Tibial artery (tissue), 4 donors: ENCODE data around the gene UBL5.
"Not testable (repeated sequence)": the region's sequence is repeated elsewhere in the genome, so short reads cannot be mapped to it uniquely, and the experiment has no call there.

Experiments used
- DNase-seq, 2 donors: peaks; one replicate each; pipeline ENCODE4 v3.0.0-alpha.2; 2019
- H3K27ac ChIP-seq, 2 donors: fragments of 200-600 bp; sonication (generic) in 1 of 2; 1 replicate in 1 of 2; 2 replicates in 1 of 2; pipeline ENCODE4 v1.5.1; 2018 to 2019; ENCODE audit warnings: mild to moderate bottlenecking in 1 of 2
- H3K27me3 ChIP-seq, 2 donors: fragments of 200-600 bp; sonication (generic) in 1 of 2; one replicate each; pipeline versions ENCODE4 v1.5.1 to v1.6.0; 2016 to 2019
- H3K36me3 ChIP-seq, 3 donors: fragments of 200-600 bp; sonication (generic) in 2 of 3; one replicate each; pipeline ENCODE4 v1.5.1; 2016 to 2019; ENCODE audit warnings: mild to moderate bottlenecking in 2 of 3
- H3K4me1 ChIP-seq, 4 donors: fragments of 200-600 bp; sonication (generic) in 2 of 4; 1 replicate in 3 of 4; 2 replicates in 1 of 4; pipeline ENCODE4 v1.5.1; 2016 to 2019
- H3K4me3 ChIP-seq, 2 donors: fragments of 200-600 bp; sonication (generic) in 1 of 2; 1 replicate in 1 of 2; 2 replicates in 1 of 2; pipeline ENCODE4 v1.5.1; 2018 to 2019; ENCODE audit warnings: mild to moderate bottlenecking in 2 of 2
- H3K9me3 ChIP-seq, 3 donors: fragments of 200-600 bp; sonication (generic) in 1 of 3; one replicate each; pipeline ENCODE4 v1.5.1; 2016 to 2019
- intact Hi-C: fragments of 100-400 bp; cut with DNase I; formaldehyde crosslinking; loops from one replicate; pipeline ENCODE4 v1.15.0; 2023; ENCODE audit warnings: low total_unique reads
- TF ChIP-seq, protein P1 (sequence below), 2 experiments: fragments of 200-600 bp in 1 of 2; fragments of 450-650 bp in 1 of 2; IDR thresholded peaks; one replicate each; pipeline ENCODE4 v1.5.1; 2017 to 2019; ENCODE audit warnings: antibody characterized with exemption in 2 of 2, mild to moderate bottlenecking in 1 of 2, moderate library complexity in 1 of 2

Gene UBL5

DNA sequence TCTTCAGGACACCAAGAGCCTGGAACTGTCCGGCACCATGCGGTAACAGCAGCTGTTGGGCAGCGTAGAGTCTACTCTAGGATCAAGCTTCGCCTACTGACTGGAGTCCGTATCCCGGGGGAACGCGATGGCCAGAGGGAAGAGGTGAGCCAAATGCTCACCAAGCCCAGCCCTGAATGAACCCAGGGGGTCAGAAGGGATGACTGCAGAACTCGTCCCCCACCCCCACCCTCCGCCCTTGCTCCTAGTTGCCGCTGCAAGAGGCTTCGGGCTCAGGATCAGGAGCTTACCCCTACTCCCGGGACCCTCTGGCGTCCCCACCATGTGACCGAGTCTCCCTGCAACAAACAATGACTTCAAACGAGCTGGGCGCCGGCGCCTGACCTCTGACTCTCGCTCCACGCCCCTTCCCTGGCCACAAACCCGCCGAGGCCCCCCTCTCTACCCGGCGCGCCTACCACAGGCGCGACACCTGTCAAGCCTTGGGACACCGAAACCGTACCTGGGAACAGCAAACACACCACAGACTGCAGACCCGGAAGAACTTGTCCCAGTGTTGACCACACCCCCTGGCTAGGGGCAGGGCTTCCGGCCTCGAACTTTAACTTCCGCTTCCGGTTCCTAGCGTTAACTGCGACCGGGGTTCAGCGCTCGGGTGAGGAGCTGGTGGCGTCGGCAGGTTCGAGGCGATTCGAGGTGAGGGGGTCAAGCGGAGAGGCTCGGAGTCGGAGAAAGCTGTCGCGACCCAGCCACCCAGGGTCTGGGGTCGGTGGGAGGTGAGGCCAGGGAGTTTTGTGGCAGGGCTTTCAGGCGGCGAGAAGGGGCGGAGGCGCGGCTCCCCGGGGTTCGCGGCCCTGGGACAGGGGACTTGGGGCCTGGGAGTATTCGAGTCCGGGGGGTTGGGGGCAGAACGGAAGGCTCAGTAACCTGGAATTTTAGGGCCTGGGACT is at the start of gene UBL5:
Gene UBL5, plus strand, starts transcription at position 630 of the 950 bp plus-strand sequence. CDS start 420 bp downstream, outside the sequence.
- intact Hi-C loops: no loop called here
- Histone ChIP-seq H3K36me3 (peaks cover 0 to 33% (median 13%) of the 10 kb centered on the region in 3 donors), H3K4me1 (peaks cover 0 to 29% (median 25%) of the 10 kb centered on the region in 4 donors), H3K4me3 (peak within 1 kb of the TSS; percentile 77 to 95), H3K27ac (peak within 1 kb of the TSS; percentile 85 to 88), H3K9me3 (no peaks in the 10 kb centered on the region), H3K27me3 (no peaks in the 10 kb centered on the region)
- TF ChIP-seq, protein P1, sequence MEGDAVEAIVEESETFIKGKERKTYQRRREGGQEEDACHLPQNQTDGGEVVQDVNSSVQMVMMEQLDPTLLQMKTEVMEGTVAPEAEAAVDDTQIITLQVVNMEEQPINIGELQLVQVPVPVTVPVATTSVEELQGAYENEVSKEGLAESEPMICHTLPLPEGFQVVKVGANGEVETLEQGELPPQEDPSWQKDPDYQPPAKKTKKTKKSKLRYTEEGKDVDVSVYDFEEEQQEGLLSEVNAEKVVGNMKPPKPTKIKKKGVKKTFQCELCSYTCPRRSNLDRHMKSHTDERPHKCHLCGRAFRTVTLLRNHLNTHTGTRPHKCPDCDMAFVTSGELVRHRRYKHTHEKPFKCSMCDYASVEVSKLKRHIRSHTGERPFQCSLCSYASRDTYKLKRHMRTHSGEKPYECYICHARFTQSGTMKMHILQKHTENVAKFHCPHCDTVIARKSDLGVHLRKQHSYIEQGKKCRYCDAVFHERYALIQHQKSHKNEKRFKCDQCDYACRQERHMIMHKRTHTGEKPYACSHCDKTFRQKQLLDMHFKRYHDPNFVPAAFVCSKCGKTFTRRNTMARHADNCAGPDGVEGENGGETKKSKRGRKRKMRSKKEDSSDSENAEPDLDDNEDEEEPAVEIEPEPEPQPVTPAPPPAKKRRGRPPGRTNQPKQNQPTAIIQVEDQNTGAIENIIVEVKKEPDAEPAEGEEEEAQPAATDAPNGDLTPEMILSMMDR (IDR thresholded peaks at IDR 0.05): no peak
- DNase-seq: peak; percentile 88 to 92

DNA sequence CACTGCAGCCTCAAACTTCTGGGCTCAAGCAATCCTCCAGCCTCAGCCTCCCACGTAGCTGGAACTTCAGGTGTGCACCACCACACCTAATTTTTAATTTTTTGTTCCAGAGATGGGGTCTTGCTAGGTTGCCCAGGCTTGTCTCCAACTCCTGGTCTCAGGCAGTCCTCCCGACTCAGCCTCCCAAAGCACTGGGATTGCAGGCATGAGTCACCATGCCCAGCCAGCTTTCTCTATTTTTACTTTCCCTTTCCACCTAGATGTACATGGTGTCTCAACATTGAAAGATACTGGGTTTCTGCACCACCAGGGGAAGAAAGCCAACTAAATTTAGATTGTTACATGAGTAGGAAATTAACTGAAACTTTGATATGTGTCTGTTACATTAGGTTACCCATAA is 45.4 kb upstream of the UBL5 start:
- Histone ChIP-seq H3K9me3 (peaks cover 0 to 4% (median 0%) of the 10 kb centered on the region in 3 donors), H3K4me3 (no peak overlapping the region), H3K27ac (no peak overlapping the region), H3K36me3 (peaks cover 0 to 9% (median 0%) of the 10 kb centered on the region in 3 donors), H3K27me3 (no peaks in the 10 kb centered on the region), H3K4me1 (peaks cover 0 to 18% (median 8%) of the 10 kb centered on the region in 4 donors)
- TF ChIP-seq, protein P1 (IDR thresholded peaks at IDR 0.05): no peak
- intact Hi-C loops: loop anchor here (10.0 kb wide), 1 partner anchor 198 kb away; the partner anchor contains the start of gene ZNF121
- no peak for DNase-seq

DNA sequence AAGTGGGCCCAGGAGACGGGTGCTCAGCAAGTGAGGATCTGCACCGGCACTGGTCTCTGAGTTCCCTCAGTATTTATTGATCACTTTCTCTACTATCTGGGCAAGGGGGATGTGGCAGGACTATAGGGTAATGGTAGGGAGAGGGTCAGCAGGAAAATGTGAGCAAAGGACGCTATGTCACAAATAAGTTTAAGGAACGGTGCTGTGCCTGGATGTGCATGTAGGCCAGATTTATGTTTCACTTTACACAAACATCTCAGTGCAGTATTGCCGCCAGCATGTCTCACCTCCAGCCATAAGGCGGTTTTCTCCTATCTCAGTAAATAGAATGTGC is 43.6 kb upstream of the UBL5 start:
- not testable (repeated sequence) for H3K36me3 ChIP-seq, H3K9me3 ChIP-seq, H3K27me3 ChIP-seq, DNase-seq, H3K4me3 ChIP-seq
- intact Hi-C loops: loop anchor here (10.0 kb wide), 1 partner anchor 199 kb away; the partner anchor contains the start of gene ZNF121
- Histone ChIP-seq H3K4me1 (peaks cover 0 to 18% (median 8%) of the 10 kb centered on the region in 4 donors), H3K27ac (peak overlapping the region in 1 of 2 donors; percentile 99)

DNA sequence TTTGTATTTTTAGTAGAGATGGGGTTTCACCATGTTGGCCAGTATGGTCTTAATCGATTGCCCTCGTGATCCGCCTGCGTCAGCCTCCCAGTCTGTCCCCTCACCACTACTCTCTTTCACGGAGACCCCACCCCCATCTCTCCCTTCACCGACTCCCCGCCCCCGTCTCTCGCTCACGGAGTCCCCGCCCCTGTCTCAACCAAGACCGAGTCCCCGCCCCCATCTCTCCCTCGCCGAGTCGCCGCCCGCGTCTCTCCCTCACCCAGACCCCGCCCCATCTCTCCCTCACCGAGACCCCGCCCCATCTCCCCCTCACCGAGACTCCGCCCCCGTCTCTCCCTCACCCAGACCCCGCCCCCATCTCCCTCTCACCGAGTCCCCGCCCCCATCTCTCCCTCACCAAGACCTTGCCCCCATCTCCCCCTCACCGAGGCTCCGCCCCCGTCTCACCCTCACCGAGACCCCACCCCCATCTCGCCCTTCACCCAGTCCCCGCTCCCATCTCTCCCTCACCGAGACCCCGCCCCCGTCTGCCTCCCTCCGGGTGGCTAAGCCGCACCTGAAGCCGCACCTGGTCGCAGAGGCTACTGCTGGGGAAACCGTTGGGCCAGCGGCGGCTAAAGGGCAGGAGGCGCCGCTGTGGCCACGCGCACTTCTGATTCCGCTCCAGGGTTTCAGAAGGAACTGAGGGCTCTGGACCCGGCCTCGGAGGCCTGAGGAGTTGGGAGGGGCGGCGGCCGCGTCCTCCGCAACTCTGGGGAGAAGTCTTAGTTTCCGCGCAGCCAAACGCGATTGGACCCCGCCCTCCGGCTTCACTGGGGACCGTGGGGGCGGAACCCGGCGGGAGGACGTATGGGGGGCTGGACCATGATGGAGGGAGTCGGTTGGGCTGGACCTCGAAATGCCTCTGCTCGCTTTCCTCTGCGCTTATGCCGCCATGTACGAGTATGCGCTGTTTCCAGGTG is 42.1 kb upstream of the UBL5 start:
- DNase-seq: peak; percentile 99
- Histone ChIP-seq H3K27me3 (no peaks in the 10 kb centered on the region), H3K27ac (peak overlapping the region; percentile 96 to 99), H3K4me3 (peak overlapping the region; percentile 91 to 92), H3K36me3 (peaks cover 0 to 8% (median 0%) of the 10 kb centered on the region in 3 donors), H3K9me3 (no peaks in the 10 kb centered on the region), H3K4me1 (peaks cover 0 to 18% (median 8%) of the 10 kb centered on the region in 4 donors)
- intact Hi-C loops: loop anchor here (10.0 kb wide), 1 partner anchor 201 kb away; the partner anchor contains the start of gene ZNF121
- TF ChIP-seq, protein P1 (IDR thresholded peaks at IDR 0.05): no peak

DNA sequence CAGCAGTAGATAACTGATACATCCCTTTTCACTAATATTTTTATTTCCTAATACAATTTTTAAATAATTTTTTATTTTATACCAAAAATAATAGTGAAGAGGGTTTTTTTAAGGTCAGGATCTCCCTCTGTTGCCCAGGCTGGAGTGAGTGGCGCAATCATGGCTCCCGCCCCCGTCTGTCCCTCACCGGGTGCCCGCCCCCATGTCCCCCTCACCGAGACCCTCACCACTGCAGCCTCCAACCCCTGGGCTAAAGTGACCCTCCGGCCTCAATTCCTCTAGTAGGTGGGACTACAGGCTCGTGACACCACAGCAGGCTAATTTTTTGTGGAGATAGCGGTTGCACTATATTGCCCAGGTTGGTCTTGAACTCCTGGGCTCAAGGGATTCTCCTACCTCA is 41.4 kb upstream of the UBL5 start:
- H3K27ac ChIP-seq: peak overlapping the region; percentile 96 to 99
- H3K27me3 ChIP-seq: no peaks in the 10 kb centered on the region
- H3K4me3 ChIP-seq: peak overlapping the region; percentile 91 to 92
- peaks cover 0 to 23% (median 10%) of the 10 kb centered on the region in 4 donors for H3K4me1 ChIP-seq
- DNase-seq: no peak
- intact Hi-C loops: loop anchor here (10.0 kb wide), 1 partner anchor 202 kb away; the partner anchor contains the start of gene ZNF121
- H3K9me3 ChIP-seq: no peaks in the 10 kb centered on the region
- H3K36me3 ChIP-seq: peaks cover 0 to 8% (median 0%) of the 10 kb centered on the region in 3 donors
- TF ChIP-seq, protein P1 (IDR thresholded peaks at IDR 0.05): no peak
